ENCODE results near the gene CFAP68. TPM values are rescaled to one million over a fixed set of nuclear protein-coding genes. Genes with fewer than 3 reads are reported as not detected.
A peak's percentile ranks its signal among the peaks of the same experiment; 100 is the strongest.

The CFAP68 gene
- total and polyA plus RNA-seq, 2 of the 13 experiments (the other 11 are each of a cell fraction or from before 2014, with no cell fraction given), result 22.2 to 25.6 TPM

DNA sequence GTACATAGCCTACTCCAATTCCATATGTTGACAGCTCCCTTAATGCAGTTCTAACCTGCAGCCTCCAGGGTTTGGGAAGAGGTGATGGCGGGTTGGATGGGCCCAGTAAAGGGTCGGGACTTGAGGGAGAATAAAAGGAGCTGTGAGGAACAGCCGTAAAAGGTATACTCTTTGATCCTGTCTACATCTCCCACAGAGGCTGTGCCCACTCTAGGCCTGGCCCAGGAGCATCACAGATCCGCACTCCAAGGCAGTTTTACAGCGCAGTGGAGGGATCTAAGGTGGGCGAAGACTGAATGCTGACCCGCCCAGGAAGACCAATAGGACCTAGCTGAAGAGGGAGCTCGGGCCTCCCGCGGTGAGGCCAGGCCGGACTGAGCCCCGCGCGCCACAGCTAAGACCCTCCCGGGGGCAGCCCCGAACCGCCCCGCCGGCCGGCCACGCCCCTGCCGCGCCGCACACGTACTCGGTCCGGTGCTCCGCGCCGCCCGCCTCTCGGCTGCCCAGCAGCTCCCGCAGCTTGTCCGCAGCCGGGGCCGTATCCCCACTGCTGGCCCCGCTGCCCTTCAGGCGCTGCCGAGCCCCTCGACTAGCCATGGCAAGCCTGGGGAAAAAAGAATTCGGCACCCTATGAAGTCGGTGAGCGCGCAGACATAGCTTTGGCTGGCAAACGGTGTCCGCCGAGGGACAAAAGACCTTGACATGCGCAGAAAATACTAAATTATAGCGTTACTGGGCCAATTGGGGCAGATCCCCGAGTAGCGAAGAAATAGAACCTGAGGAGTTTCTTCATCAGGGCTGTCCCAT is 8.3 kb upstream of the CFAP68 start, which contains the start of gene ALG9 (continued):
- TF ChIP-seq, protein P1, sequence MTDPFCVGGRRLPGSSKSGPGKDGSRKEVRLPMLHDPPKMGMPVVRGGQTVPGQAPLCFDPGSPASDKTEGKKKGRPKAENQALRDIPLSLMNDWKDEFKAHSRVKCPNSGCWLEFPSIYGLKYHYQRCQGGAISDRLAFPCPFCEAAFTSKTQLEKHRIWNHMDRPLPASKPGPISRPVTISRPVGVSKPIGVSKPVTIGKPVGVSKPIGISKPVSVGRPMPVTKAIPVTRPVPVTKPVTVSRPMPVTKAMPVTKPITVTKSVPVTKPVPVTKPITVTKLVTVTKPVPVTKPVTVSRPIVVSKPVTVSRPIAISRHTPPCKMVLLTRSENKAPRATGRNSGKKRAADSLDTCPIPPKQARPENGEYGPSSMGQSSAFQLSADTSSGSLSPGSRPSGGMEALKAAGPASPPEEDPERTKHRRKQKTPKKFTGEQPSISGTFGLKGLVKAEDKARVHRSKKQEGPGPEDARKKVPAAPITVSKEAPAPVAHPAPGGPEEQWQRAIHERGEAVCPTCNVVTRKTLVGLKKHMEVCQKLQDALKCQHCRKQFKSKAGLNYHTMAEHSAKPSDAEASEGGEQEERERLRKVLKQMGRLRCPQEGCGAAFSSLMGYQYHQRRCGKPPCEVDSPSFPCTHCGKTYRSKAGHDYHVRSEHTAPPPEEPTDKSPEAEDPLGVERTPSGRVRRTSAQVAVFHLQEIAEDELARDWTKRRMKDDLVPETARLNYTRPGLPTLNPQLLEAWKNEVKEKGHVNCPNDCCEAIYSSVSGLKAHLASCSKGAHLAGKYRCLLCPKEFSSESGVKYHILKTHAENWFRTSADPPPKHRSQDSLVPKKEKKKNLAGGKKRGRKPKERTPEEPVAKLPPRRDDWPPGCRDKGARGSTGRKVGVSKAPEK (CRISPR knock-in tag; IDR thresholded peaks at IDR 0.05; ENCODE audit: borderline replicate concordance), result no peak
- TF ChIP-seq U2AF2 (IDR thresholded peaks at IDR 0.05; ENCODE audit: low read depth, low read length) (no peak), FOXM1 (CRISPR knock-in tag; IDR thresholded peaks at IDR 0.05) (no peak), KAT8 (CRISPR knock-in tag; IDR thresholded peaks at IDR 0.05) (peak; percentile 78), ZBTB7B (CRISPR knock-in tag; IDR thresholded peaks at IDR 0.05) (peak; percentile 86), KDM5B (CRISPR knock-in tag; IDR thresholded peaks at IDR 0.05; ENCODE audit: borderline replicate concordance) (peak; percentile 81; the same call in 1 of the 2 replicates), EP300 (IDR thresholded peaks at IDR 0.05; ENCODE audit: low read depth in 2 of 2, low read length in 2 of 2) (no peak), EP300 (CRISPR knock-in tag; IDR thresholded peaks at IDR 0.05; ENCODE audit: borderline replicate concordance) (no peak; the same call in 1 of the 2 replicates), RFX1 (IDR thresholded peaks at IDR 0.05) (no peak), ZNF33A (CRISPR knock-in tag; IDR thresholded peaks at IDR 0.05; ENCODE audit: borderline replicate concordance) (no peak)
- TF ChIP-seq, protein P2, sequence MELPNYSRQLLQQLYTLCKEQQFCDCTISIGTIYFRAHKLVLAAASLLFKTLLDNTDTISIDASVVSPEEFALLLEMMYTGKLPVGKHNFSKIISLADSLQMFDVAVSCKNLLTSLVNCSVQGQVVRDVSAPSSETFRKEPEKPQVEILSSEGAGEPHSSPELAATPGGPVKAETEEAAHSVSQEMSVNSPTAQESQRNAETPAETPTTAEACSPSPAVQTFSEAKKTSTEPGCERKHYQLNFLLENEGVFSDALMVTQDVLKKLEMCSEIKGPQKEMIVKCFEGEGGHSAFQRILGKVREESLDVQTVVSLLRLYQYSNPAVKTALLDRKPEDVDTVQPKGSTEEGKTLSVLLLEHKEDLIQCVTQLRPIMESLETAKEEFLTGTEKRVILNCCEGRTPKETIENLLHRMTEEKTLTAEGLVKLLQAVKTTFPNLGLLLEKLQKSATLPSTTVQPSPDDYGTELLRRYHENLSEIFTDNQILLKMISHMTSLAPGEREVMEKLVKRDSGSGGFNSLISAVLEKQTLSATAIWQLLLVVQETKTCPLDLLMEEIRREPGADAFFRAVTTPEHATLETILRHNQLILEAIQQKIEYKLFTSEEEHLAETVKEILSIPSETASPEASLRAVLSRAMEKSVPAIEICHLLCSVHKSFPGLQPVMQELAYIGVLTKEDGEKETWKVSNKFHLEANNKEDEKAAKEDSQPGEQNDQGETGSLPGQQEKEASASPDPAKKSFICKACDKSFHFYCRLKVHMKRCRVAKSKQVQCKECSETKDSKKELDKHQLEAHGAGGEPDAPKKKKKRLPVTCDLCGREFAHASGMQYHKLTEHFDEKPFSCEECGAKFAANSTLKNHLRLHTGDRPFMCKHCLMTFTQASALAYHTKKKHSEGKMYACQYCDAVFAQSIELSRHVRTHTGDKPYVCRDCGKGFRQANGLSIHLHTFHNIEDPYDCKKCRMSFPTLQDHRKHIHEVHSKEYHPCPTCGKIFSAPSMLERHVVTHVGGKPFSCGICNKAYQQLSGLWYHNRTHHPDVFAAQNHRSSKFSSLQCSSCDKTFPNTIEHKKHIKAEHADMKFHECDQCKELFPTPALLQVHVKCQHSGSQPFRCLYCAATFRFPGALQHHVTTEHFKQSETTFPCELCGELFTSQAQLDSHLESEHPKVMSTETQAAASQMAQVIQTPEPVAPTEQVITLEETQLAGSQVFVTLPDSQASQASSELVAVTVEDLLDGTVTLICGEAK (IDR thresholded peaks at IDR 0.05), result no peak
- TF ChIP-seq, protein P2 (CRISPR knock-in tag; IDR thresholded peaks at IDR 0.05), result peak; percentile 53; the same call in 1 of the 2 replicates
- TF ChIP-seq, protein P3, sequence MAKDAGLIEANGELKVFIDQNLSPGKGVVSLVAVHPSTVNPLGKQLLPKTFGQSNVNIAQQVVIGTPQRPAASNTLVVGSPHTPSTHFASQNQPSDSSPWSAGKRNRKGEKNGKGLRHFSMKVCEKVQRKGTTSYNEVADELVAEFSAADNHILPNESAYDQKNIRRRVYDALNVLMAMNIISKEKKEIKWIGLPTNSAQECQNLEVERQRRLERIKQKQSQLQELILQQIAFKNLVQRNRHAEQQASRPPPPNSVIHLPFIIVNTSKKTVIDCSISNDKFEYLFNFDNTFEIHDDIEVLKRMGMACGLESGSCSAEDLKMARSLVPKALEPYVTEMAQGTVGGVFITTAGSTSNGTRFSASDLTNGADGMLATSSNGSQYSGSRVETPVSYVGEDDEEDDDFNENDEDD (CRISPR knock-in tag; IDR thresholded peaks at IDR 0.05; ENCODE audit: borderline replicate concordance), result peak; percentile 42
- TF ChIP-seq, protein P4, sequence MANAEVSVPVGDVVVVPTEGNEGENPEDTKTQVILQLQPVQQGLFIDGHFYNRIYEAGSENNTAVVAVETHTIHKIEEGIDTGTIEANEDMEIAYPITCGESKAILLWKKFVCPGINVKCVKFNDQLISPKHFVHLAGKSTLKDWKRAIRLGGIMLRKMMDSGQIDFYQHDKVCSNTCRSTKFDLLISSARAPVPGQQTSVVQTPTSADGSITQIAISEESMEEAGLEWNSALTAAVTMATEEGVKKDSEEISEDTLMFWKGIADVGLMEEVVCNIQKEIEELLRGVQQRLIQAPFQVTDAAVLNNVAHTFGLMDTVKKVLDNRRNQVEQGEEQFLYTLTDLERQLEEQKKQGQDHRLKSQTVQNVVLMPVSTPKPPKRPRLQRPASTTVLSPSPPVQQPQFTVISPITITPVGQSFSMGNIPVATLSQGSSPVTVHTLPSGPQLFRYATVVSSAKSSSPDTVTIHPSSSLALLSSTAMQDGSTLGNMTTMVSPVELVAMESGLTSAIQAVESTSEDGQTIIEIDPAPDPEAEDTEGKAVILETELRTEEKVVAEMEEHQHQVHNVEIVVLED (CRISPR knock-in tag; IDR thresholded peaks at IDR 0.05; ENCODE audit: borderline replicate concordance), result peak; percentile 78
